Measurements from ENCODE around the gene FOXJ3.

The FOXJ3 gene

DNA sequence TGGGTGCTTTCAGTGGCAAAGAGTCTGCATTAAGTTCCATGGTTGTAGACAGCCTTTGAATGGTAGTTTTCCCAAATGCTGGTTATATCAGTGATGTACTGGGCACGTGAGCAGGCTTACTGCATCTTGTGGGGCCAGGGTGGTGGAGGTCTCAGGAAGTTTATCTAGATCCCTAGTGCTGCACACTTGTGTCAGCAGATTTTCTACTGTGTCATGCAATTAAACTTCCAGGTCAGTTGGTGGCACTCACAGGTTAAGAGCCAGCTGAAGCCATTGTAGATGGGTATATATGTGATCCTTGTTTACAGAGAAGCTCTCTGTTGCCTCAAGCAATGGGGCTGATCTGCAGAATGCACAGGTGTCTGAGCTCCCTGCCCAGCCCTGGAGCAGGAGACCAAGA, 33.0 kb downstream of the FOXJ3 start:
- TF ChIP-seq, protein P1, sequence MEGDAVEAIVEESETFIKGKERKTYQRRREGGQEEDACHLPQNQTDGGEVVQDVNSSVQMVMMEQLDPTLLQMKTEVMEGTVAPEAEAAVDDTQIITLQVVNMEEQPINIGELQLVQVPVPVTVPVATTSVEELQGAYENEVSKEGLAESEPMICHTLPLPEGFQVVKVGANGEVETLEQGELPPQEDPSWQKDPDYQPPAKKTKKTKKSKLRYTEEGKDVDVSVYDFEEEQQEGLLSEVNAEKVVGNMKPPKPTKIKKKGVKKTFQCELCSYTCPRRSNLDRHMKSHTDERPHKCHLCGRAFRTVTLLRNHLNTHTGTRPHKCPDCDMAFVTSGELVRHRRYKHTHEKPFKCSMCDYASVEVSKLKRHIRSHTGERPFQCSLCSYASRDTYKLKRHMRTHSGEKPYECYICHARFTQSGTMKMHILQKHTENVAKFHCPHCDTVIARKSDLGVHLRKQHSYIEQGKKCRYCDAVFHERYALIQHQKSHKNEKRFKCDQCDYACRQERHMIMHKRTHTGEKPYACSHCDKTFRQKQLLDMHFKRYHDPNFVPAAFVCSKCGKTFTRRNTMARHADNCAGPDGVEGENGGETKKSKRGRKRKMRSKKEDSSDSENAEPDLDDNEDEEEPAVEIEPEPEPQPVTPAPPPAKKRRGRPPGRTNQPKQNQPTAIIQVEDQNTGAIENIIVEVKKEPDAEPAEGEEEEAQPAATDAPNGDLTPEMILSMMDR (conservative IDR thresholded peaks at IDR 0.05; ENCODE audit: control insufficient read depth, insufficient read depth, low read depth, low read length): no peak
- no peak overlapping the region for H3K4me3 ChIP-seq (ENCODE audit: control insufficient read depth, low read depth, low read length)
- no peak for DNase-seq (ENCODE audit: low read depth)

DNA sequence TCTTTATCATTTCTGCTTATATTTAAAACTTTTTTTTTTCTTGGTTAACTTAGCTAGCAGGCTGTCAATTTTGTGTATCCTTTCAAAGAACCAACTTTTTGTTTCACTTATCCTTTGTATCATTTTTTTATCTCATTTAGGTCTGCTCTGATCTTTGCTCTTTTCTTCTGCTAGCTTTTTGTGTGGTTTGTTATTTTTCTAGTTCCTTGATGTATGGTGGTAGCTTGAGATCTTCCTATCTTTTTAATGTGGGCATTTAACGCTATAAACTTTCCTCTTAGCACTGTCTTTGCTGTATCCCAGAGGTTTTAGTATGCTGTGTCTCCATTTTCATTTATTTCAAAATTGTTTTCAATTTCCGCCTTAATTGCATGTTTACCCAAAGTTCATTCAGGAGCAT, 36.5 kb downstream of the FOXJ3 start:
- TF ChIP-seq, protein P1 (conservative IDR thresholded peaks at IDR 0.05; ENCODE audit: control insufficient read depth, insufficient read depth, low read depth, low read length): no peak
- H3K4me3 ChIP-seq (ENCODE audit: control insufficient read depth, low read depth, low read length): no peak overlapping the region
- no peak for DNase-seq (ENCODE audit: low read depth)

DNA sequence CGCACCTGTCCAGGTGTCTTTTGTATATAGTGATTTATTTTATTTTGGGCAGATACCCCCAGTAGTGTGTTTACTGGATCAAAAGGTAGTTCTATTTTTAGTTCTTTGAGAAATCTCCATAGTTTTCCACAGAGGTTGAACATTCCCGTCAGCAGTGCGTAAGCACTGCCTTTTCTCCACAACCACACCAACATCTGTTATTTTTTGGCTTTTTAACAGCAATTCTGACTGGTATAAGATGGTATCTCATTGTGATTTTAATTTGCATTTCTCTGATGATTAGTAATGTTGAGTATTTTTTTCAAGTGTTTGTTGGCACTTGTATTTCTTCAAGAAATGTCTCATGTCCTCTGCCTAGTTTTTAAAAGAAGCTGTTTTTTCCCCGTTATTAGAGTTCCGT, 39.2 kb downstream of the FOXJ3 start:
- no peak for DNase-seq (ENCODE audit: low read depth)
- H3K4me3 ChIP-seq (ENCODE audit: control insufficient read depth, low read depth, low read length): no peak overlapping the region
- TF ChIP-seq, protein P1 (conservative IDR thresholded peaks at IDR 0.05; ENCODE audit: control insufficient read depth, insufficient read depth, low read depth, low read length): no peak

DNA sequence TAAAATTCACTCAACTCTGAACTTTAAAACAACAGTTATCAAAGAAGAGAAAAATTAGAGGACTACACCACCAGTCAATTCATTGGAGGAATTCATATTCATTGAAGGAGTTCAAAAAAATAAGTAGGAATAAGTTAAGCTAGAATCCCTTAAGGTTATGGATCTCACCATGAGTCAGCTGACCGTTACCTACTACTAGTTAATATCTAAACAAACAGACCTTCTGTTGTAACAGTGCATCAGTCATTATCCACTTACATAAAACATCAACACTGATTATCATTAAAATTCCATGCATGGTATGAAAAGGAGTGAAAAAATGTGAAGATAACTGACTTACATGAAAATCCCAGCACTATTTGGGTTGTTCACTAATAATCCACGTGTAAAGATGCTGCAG, 44.9 kb downstream of the FOXJ3 start:
- DNase-seq (ENCODE audit: low read depth): peak; percentile 25
- TF ChIP-seq, protein P1 (conservative IDR thresholded peaks at IDR 0.05; ENCODE audit: control insufficient read depth, insufficient read depth, low read depth, low read length): no peak
- no peak overlapping the region for H3K4me3 ChIP-seq (ENCODE audit: control insufficient read depth, low read depth, low read length)

DNA sequence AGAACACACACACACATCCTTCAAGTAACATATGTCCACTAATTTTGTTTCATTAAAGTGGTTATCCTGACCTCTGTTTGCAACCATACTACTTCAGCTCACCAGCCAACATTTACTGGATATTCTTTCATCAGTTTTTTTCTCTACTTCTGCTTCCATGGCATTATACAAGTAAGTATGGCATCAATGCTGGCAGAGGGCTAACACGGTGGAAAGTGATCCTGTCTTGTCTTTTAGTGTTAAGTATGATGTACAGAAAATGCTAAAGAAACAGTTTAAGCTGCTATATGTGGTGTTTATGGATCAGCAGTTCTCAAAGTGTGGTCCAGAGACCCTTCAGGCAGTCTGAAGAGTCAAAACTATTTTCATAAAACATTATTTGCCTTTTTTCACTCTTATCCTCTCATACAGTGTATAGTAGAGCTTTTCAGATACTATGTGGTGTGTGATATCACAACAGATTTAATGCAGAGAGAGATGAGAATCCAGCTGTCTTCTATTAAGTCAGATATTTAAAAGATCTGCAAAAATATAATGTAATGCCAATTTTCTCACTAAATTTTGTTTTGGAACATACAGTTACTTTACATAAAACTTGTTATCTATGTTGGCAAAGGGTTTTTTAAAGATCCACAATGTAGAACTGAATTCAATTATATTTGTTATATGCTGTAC, 46.6 kb downstream of the FOXJ3 start:
- TF ChIP-seq, protein P1 (conservative IDR thresholded peaks at IDR 0.05; ENCODE audit: control insufficient read depth, insufficient read depth, low read depth, low read length): no peak
- no peak overlapping the region for H3K4me3 ChIP-seq (ENCODE audit: control insufficient read depth, low read depth, low read length)
- no peak for DNase-seq (ENCODE audit: low read depth)

DNA sequence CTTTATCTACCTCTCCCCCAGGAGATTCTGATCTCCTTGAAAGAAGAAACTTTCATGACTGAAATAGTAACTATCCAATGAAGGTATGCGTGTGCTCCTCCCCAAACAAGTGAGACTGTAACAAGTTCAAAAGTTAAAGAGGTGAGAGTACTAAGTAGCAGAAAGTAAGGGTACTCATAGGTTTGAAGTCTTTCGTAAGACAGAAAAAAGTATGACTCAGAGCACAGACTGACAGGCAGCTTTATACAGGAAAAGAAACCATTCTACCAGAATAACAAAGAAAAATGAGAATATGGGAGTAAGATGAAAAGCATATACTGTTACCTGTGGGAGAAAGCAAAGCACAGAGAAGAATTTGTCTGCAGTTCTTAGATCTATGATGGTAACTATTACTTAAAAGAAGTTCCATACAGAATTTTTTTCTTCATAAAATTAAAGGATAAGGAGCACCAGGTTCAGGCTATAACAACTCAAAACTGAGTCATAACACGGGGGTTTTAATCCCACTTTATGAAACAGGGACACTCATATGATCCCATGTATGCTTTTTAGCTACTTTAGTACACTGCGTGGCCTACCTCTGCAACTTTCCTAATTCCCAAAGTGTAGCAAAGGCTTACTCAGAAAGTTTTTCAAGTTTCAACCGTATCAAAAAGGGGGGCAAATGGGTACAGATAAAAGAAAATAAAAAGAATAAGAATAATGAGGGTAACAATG, 52.0 kb downstream of the FOXJ3 start:
- peak; percentile 78 for DNase-seq (ENCODE audit: low read depth)
- H3K4me3 ChIP-seq (ENCODE audit: control insufficient read depth, low read depth, low read length): no peak overlapping the region
- TF ChIP-seq, protein P1 (conservative IDR thresholded peaks at IDR 0.05; ENCODE audit: control insufficient read depth, insufficient read depth, low read depth, low read length): no peak

All from fibroblast of mammary gland (primary cell).